PC-9 (cell line): ENCODE measurements around the gene PVALEF.

Experiments
- EZH2 ChIP-seq: fragments of 200-600 bp; sonication (generic); IDR thresholded peaks from 2 replicates; pipeline ENCODE4 v1.8.0; 2017; ENCODE audit warnings: antibody characterized with exemption, low read depth
- TF ChIP-seq, protein P1 (sequence below): fragments of 200-600 bp; sonication (generic); conservative IDR thresholded peaks from 2 replicates; pipeline ENCODE4 v1.6.1; 2017; ENCODE audit warnings: mixed run types, antibody characterized with exemption, mild to moderate bottlenecking, moderate library complexity

DNA sequence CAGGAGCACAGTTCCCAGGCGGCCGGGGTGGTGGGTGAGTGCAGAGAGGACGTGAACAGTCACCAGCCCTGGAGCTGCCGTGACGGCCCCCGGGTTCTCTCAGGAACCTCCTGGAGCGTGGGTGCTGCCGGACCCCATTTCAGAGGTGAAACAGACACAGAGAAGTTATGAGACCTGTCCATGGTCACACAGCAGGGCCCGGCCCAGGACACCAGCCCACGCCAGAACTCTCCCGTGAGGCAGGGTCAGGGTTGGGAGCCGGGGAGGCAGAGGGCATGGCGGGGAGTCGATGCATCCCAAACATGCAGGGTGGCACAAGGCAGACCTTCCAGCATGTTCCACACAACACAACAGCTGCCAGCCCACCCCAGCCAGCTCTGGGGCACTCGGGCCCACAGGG lies 3.8 kb upstream of the PVALEF start:
- TF ChIP-seq, protein P1, sequence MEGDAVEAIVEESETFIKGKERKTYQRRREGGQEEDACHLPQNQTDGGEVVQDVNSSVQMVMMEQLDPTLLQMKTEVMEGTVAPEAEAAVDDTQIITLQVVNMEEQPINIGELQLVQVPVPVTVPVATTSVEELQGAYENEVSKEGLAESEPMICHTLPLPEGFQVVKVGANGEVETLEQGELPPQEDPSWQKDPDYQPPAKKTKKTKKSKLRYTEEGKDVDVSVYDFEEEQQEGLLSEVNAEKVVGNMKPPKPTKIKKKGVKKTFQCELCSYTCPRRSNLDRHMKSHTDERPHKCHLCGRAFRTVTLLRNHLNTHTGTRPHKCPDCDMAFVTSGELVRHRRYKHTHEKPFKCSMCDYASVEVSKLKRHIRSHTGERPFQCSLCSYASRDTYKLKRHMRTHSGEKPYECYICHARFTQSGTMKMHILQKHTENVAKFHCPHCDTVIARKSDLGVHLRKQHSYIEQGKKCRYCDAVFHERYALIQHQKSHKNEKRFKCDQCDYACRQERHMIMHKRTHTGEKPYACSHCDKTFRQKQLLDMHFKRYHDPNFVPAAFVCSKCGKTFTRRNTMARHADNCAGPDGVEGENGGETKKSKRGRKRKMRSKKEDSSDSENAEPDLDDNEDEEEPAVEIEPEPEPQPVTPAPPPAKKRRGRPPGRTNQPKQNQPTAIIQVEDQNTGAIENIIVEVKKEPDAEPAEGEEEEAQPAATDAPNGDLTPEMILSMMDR = no peak
- no peak for TF ChIP-seq EZH2
